ENCODE measurements around the gene MRPS18A. TPM values are rescaled to one million over a fixed set of nuclear protein-coding genes. Genes with fewer than 3 reads are reported as not detected.

The MRPS18A gene
- total and polyA plus RNA-seq, 2 of the 13 experiments (the other 11 are each of a cell fraction or from before 2014, with no cell fraction given), result 87.8 to 89.1 TPM

DNA sequence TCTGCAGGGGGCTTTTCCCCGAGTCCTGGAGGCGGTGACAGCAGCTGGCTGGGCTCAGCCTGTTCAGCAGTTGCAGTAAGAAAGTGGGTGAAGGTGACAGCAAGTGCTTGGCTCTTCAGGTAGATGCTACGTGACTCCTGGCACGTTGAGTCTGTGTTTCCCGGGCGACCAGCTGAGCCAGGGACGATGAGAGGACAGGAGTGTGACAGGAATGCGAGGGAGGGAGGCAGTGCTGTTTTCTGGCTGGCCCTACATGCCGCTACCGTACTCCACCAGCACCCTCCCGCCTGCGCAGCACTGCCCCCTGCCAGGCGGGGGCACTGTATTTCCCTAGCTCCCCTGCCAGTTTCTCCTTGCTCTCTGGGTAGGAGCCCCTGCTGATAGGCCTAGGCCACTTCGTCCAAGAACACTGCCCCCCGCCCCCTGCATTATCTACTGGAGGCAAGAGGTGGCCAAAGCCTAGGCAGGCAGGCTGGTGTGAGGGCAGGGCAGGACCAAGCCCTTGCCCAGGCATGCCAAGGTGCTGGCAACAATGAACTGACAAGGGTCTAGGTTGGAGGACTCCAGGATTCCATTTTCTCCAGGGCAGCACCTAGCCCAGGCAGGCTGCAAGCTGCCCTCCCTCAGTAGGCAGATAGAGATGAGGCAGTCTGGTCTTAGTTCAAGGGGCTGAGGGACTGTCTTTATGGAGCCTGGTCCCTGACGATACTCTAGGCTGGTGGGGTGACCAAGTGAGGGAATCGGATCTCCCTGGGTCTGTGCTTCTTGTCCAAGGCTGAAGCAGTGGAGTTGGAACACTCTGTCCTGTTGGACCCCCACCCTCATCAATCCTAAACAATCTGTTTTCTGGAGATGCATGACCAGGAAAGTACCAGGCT, 19.2 kb downstream of the MRPS18A start (continued):
- TF ChIP-seq CENPX (CRISPR knock-in tag; IDR thresholded peaks at IDR 0.05), result no peak
- TF ChIP-seq SRF (IDR thresholded peaks at IDR 0.05; ENCODE audit: low read depth, low read length), result no peak
- no peak for TF ChIP-seq TIGD3 (CRISPR knock-in tag; IDR thresholded peaks at IDR 0.05; ENCODE audit: borderline replicate concordance)
- TF ChIP-seq CBX5 (CRISPR knock-in tag; IDR thresholded peaks at IDR 0.05; ENCODE audit: borderline replicate concordance), result no peak
- TF ChIP-seq ZNF18 (CRISPR knock-in tag; IDR thresholded peaks at IDR 0.05; ENCODE audit: insufficient replicate concordance), result no peak
- no peak for TF ChIP-seq SYNCRIP (IDR thresholded peaks at IDR 0.05; ENCODE audit: insufficient read depth, low read depth, low read length)
- TF ChIP-seq HDAC2 (CRISPR knock-in tag; IDR thresholded peaks at IDR 0.05), result peak; percentile 94
- peak; percentile 51 for TF ChIP-seq MXD4 (CRISPR knock-in tag; IDR thresholded peaks at IDR 0.05)
- no peak for TF ChIP-seq SMARCE1 (IDR thresholded peaks at IDR 0.05; ENCODE audit: borderline replicate concordance)
- TF ChIP-seq NR2C2 (CRISPR knock-in tag; IDR thresholded peaks at IDR 0.05; ENCODE audit: borderline replicate concordance), result peak; percentile 36; the same call in 1 of the 2 replicates
- TF ChIP-seq ESRRA (CRISPR knock-in tag; IDR thresholded peaks at IDR 0.05; ENCODE audit: low read depth), result 0 out of 2 replicates have a peak, but pooled peaks have one; percentile 53
- no peak for TF ChIP-seq HMG20B (CRISPR knock-in tag; conservative IDR thresholded peaks at IDR 0.05)
- TF ChIP-seq SRSF9 (IDR thresholded peaks at IDR 0.05; ENCODE audit: borderline replicate concordance, insufficient read depth, low read depth, low read length, poor library complexity, severe bottlenecking), result no peak
- TF ChIP-seq, protein P1, sequence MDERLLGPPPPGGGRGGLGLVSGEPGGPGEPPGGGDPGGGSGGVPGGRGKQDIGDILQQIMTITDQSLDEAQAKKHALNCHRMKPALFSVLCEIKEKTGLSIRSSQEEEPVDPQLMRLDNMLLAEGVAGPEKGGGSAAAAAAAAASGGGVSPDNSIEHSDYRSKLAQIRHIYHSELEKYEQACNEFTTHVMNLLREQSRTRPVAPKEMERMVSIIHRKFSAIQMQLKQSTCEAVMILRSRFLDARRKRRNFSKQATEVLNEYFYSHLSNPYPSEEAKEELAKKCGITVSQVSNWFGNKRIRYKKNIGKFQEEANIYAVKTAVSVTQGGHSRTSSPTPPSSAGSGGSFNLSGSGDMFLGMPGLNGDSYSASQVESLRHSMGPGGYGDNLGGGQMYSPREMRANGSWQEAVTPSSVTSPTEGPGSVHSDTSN (CRISPR knock-in tag; IDR thresholded peaks at IDR 0.05), result no peak
- no peak for TF ChIP-seq ZNF468 (CRISPR knock-in tag; IDR thresholded peaks at IDR 0.05)
- TF ChIP-seq ZNF674 (CRISPR knock-in tag; IDR thresholded peaks at IDR 0.05; ENCODE audit: low read depth), result no peak
- peak; percentile 79 for TF ChIP-seq SALL1 (CRISPR knock-in tag; IDR thresholded peaks at IDR 0.05)
- TF ChIP-seq ZSCAN20 (CRISPR knock-in tag; IDR thresholded peaks at IDR 0.05; ENCODE audit: borderline replicate concordance), result no peak
- no peak for TF ChIP-seq NONO (IDR thresholded peaks at IDR 0.05)
- TF ChIP-seq NONO (CRISPR knock-in tag; conservative IDR thresholded peaks at IDR 0.05), result peak; percentile 73
- no peak for TF ChIP-seq ATRX (CRISPR knock-in tag; IDR thresholded peaks at IDR 0.05; ENCODE audit: borderline replicate concordance)
- TF ChIP-seq ZNF709 (CRISPR knock-in tag; IDR thresholded peaks at IDR 0.05), result peak; percentile 55; the same call in 1 of the 2 replicates
- no peak for TF ChIP-seq MAFK (conservative IDR thresholded peaks at IDR 0.05 in 1 of 2, IDR thresholded peaks at IDR 0.05 in 1 of 2; ENCODE audit: low read length in 2 of 2)
- no peak for TF ChIP-seq SIX4 (CRISPR knock-in tag; IDR thresholded peaks at IDR 0.05)
- TF ChIP-seq GABPB1 (CRISPR knock-in tag; IDR thresholded peaks at IDR 0.05), result peak; percentile 46; the same call in 1 of the 2 replicates
- 0 out of 2 replicates have a peak, but pooled peaks have one; percentile 74 for TF ChIP-seq ZNF234 (CRISPR knock-in tag; conservative IDR thresholded peaks at IDR 0.05)
- peak; percentile 90 for TF ChIP-seq GZF1 (CRISPR knock-in tag; IDR thresholded peaks at IDR 0.05)

Measured in HepG2 (cell line).